ENCODE results near the gene CWC25. TPM values are rescaled to one million over a fixed set of nuclear protein-coding genes. Genes with fewer than 3 reads are reported as not detected.

CWC25 gene
- total and polyA plus RNA-seq, 9 of the 15 experiments (the other 6 are each of a cell fraction or from before 2014, with no cell fraction given), result 16.5 to 27.4 (median 23.0) TPM

DNA sequence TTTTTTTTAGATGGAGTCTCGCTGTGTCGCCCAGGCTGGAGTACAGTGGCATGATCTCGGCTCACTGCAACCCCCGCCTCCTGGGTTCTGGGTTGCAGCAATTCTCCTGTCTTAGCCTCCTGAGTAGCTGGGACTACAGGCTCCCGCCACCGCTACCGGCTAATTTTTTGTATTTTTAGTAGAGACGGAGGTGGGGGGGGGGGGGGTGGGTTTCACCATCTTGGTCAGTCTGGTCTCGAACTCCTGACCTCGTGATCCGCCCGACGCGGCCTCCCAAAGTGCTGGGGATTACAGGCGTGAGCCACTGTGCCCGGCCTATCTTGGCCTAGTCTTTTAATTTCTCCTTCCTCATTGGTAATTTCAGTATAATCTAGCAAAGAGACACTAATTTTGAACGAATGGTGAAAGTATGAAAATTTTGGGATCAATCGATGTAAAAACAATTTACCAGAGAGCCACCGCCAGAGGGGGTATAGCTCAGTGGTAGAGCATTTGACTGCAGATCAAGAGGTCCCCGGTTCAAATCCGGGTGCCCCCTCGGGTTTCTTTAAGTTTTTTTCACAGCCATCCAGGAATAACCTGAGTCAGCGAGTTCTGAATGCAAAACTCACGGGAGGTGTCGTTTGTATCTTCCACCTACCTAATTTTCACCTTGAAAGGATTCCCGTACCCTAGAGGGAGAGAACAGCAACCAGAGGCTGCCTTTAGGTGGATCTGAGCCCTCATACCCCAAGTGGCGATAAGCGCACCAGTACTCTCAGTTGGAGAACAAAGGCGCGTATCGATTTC lies 42.3 kb upstream of the CWC25 start (continued):
- TF ChIP-seq RBM25 (IDR thresholded peaks at IDR 0.05; ENCODE audit: low read depth, low read length, severe bottlenecking) (no peak), HLTF (IDR thresholded peaks at IDR 0.05) (peak; percentile 77; the same call in 1 of the 2 replicates), BDP1 (IDR thresholded peaks at IDR 0.05; ENCODE audit: insufficient read depth, insufficient read length) (peak; percentile 57), U2AF1 (optimal IDR thresholded peaks at IDR 0.05; ENCODE audit: low read depth, low read length) (no peak), THRAP3 (IDR thresholded peaks at IDR 0.05; ENCODE audit: borderline replicate concordance) (no peak), DNMT1 (IDR thresholded peaks at IDR 0.05) (no peak), TAF15 (IDR thresholded peaks at IDR 0.05; ENCODE audit: low read depth, low read length) (no peak), HCFC1 (IDR thresholded peaks at IDR 0.05; ENCODE audit: low read depth, low read length) (no peak), PTRF (tag; IDR thresholded peaks at IDR 0.05) (no peak), MCM2 (IDR thresholded peaks at IDR 0.05; ENCODE audit: low read depth) (no peak), ZKSCAN3 (CRISPR knock-in tag; IDR thresholded peaks at IDR 0.05) (no peak), ATF1 (CRISPR knock-in tag; IDR thresholded peaks at IDR 0.05) (no peak), ATF1 (tag; IDR thresholded peaks at IDR 0.05) (peak; percentile 57), COPS2 (conservative IDR thresholded peaks at IDR 0.05) (no peak), ZNF384 (IDR thresholded peaks at IDR 0.05; ENCODE audit: low read depth, low read length) (peak; percentile 68; the same call in 1 of the 2 replicates), RBBP5 (IDR thresholded peaks at IDR 0.05; ENCODE audit: borderline replicate concordance, insufficient read depth, low read length, poor library complexity, severe bottlenecking) (no peak), ZNF253 (CRISPR knock-in tag; conservative IDR thresholded peaks at IDR 0.05) (no peak), PYGO2 (tag; IDR thresholded peaks at IDR 0.05) (no peak), RFX7 (CRISPR knock-in tag; IDR thresholded peaks at IDR 0.05) (no peak), NCOA4 (IDR thresholded peaks at IDR 0.05; ENCODE audit: partially characterized antibody) (no peak), CC2D1A (IDR thresholded peaks at IDR 0.05) (no peak; the same call in 1 of the 2 replicates)
- TF ChIP-seq, protein P1, sequence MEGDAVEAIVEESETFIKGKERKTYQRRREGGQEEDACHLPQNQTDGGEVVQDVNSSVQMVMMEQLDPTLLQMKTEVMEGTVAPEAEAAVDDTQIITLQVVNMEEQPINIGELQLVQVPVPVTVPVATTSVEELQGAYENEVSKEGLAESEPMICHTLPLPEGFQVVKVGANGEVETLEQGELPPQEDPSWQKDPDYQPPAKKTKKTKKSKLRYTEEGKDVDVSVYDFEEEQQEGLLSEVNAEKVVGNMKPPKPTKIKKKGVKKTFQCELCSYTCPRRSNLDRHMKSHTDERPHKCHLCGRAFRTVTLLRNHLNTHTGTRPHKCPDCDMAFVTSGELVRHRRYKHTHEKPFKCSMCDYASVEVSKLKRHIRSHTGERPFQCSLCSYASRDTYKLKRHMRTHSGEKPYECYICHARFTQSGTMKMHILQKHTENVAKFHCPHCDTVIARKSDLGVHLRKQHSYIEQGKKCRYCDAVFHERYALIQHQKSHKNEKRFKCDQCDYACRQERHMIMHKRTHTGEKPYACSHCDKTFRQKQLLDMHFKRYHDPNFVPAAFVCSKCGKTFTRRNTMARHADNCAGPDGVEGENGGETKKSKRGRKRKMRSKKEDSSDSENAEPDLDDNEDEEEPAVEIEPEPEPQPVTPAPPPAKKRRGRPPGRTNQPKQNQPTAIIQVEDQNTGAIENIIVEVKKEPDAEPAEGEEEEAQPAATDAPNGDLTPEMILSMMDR (IDR thresholded peaks at IDR 0.05 in 2 of 3, conservative IDR thresholded peaks at IDR 0.05 in 1 of 3; ENCODE audit: insufficient read depth in 2 of 3, low read depth in 1 of 3, low read length in 3 of 3), result no peak; a peak in 1 of 6 replicates
- TF ChIP-seq, protein P2, sequence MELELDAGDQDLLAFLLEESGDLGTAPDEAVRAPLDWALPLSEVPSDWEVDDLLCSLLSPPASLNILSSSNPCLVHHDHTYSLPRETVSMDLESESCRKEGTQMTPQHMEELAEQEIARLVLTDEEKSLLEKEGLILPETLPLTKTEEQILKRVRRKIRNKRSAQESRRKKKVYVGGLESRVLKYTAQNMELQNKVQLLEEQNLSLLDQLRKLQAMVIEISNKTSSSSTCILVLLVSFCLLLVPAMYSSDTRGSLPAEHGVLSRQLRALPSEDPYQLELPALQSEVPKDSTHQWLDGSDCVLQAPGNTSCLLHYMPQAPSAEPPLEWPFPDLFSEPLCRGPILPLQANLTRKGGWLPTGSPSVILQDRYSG (tag; conservative IDR thresholded peaks at IDR 0.05; ENCODE audit: low read depth), result no peak
- TF ChIP-seq, protein P3, sequence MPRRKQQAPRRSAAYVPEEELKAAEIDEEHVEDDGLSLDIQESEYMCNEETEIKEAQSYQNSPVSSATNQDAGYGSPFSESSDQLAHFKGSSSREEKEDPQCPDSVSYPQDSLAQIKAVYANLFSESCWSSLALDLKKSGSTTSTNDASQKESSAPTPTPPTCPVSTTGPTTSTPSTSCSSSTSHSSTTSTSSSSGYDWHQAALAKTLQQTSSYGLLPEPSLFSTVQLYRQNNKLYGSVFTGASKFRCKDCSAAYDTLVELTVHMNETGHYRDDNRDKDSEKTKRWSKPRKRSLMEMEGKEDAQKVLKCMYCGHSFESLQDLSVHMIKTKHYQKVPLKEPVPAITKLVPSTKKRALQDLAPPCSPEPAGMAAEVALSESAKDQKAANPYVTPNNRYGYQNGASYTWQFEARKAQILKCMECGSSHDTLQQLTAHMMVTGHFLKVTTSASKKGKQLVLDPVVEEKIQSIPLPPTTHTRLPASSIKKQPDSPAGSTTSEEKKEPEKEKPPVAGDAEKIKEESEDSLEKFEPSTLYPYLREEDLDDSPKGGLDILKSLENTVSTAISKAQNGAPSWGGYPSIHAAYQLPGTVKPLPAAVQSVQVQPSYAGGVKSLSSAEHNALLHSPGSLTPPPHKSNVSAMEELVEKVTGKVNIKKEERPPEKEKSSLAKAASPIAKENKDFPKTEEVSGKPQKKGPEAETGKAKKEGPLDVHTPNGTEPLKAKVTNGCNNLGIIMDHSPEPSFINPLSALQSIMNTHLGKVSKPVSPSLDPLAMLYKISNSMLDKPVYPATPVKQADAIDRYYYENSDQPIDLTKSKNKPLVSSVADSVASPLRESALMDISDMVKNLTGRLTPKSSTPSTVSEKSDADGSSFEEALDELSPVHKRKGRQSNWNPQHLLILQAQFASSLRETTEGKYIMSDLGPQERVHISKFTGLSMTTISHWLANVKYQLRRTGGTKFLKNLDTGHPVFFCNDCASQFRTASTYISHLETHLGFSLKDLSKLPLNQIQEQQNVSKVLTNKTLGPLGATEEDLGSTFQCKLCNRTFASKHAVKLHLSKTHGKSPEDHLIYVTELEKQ (CRISPR knock-in tag; IDR thresholded peaks at IDR 0.05), result no peak

Data from K562 (cell line).